Measurements from ENCODE around the gene DNAJA2. TPM values are rescaled to one million over a fixed set of nuclear protein-coding genes. Genes with fewer than 3 reads are reported as not detected.
"Not testable (repeated sequence)": the region's sequence is repeated elsewhere in the genome, so short reads cannot be mapped to it uniquely, and the experiment has no call there.

DNAJA2 gene
- 10 to 100 TPM; 42.7 to 54.1 (median 48.5) TPM for polyA plus RNA-seq (ENCODE audit: insufficient read length in 10 of 10)
- long read RNA-seq, donor 1, transcript DNAJA2-201 (9 exons, 3,122 nt): major isoform, 16 of 16 reads
- long read RNA-seq, donor 1, partial matches to known transcripts: 0 of 16 reads
- long read RNA-seq, donor 1, other reads (novel, unspliced or antisense): 0 of 16 reads
- long read RNA-seq, donor 2, transcript DNAJA2-201 (9 exons, 3,122 nt): major isoform, 20 of 20 reads
- long read RNA-seq, donor 2, partial matches to known transcripts: 0 of 20 reads
- long read RNA-seq, donor 2, other reads (novel, unspliced or antisense): 0 of 20 reads
- long read RNA-seq, donor 3: 0 reads
- long read RNA-seq, donor 4, transcript DNAJA2-201 (9 exons, 3,122 nt): major isoform, 10 of 10 reads
- long read RNA-seq, donor 4, partial matches to known transcripts: 0 of 10 reads
- long read RNA-seq, donor 4, other reads (novel, unspliced or antisense): 0 of 10 reads
- long read RNA-seq, donor 5, transcript DNAJA2-201 (9 exons, 3,122 nt): major isoform, 17 of 24 reads
- long read RNA-seq, donor 5, partial matches to known transcripts: 7 of 24 reads
- long read RNA-seq, donor 5, other reads (novel, unspliced or antisense): 0 of 24 reads
- long read RNA-seq, donor 6, transcript DNAJA2-201 (9 exons, 3,122 nt): major isoform, 18 of 24 reads
- long read RNA-seq, donor 6, partial matches to known transcripts: 5 of 24 reads
- long read RNA-seq, donor 6, other reads (novel, unspliced or antisense): 0 of 24 reads
- long read RNA-seq, donor 7, transcript DNAJA2-201 (9 exons, 3,122 nt): major isoform, 10 of 10 reads
- long read RNA-seq, donor 7, partial matches to known transcripts: 0 of 10 reads
- long read RNA-seq, donor 7, other reads (novel, unspliced or antisense): 0 of 10 reads
- long read RNA-seq, donor 8, transcript DNAJA2-201 (9 exons, 3,122 nt): major isoform, 14 of 14 reads
- long read RNA-seq, donor 8, partial matches to known transcripts: 0 of 14 reads
- long read RNA-seq, donor 8, other reads (novel, unspliced or antisense): 0 of 14 reads
- long read RNA-seq, donor 9, partial matches to known transcripts: 0 of 2 reads
- long read RNA-seq, donor 9, other reads (novel, unspliced or antisense): 0 of 2 reads

DNA sequence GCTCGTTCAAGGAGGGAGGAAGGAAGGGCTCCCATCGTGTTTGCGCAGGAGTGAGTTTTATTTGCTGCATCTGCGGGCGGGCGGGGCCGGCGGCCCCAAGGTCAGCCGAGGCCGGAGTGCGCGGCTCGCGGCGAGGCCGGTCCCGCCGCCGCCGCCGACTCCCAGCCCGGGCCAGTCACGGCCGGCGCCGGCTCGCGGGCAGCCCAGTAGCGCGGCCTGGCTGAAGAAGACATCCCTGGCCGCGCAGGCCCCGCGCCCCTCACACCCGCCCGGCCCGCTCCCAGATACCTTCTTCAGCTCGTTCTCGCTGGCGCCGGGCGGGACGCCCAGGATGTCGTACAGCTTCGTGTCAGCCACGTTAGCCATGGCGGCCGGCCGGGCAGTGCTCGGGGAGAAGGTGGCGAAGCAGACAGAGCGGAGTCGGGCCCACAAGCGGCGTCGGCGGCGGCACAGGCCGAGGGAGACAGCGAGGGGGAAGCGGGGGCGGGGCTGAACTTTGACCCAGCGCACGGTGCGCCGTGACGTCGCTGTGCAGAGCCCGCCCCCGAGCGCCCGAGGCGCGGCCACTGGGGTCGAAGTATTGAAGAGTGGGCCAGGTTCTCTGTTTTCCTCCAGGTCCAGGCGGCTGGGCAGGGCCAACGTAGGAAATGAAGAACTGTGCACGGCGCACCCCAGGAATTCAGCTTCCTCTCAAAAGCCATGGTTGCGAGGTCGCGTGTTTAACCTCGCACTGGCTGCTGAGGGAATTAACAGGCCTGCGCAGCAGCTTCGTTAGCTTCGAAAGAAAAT is at the start of gene DNAJA2:
Gene DNAJA2 (minus strand): TSS at position 468 of the 789 bp plus-strand sequence. CDS start 102 bp downstream, at position 366.
- peak; percentile 88 to 98 (median 97) for DNase-seq

DNA sequence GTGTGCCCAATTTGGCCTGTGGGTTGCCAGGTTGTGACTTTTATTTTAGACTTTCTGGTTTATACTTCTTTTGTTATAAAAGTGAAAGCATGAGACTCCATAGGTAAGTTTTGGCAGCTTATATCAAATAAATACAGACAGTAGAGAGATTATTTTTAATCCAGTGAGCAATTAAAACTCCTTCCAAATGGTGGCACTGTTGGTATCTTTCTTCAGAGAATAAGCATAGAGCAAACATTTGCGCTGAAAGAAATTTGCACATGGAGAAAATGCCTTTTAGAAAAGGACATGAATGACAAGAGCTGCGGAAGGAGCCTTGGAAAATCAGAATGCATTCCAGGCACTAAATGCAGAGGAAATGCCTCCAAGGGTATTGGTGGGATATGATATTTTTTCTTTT is 46.1 kb upstream of the DNAJA2 start:
- DNase-seq: no peak

DNA sequence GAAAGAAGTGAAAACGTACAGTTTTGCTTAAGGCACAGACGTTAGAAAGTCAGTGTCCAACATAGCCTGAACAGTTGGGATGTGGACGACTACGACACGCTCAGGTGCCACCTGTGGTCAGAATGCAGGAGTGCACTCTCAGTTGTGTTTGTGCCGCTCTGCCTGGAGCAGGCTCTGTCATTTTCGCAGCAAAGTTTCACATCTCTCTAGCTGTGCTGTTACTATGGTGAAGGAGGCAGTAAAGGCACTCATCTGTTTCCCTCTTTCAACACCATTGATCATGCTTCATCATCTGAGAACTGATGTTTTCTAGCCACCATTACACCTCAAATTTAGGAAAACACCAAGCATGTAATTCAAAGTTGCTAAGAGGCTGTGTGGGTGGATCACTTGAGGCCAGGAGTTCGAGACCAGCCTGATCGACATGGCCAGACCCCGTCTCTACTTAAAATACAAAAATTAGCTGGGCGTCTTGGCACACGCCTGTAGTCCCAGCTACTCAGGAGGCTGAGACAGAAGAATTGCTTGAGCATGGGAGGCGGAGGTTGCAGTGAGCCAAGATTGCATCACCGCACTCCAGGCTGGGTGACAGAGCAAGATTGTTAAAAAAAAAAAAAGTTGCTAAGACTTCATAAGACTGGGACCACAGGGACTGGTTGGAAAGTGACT is 44.9 kb upstream of the DNAJA2 start:
- no peak for DNase-seq

DNA sequence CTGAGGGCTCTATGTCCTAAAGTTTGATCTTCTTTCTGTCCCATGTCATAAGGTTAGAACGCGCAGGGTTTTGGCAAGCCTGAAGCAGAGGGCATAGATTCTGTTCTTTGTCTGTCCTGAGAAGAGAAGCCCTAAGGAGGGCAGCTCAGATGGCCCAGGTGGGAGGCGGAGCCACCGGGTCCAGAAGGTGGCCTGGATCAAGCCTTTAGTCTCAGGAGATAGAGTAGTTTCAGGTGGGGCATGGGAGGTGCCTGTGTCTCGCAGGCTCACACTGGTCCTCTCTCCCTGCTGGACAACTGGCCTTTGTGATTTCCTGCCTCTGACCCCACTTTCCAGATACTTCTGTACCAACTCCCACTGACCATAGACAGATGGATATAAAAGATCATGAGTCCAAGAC is 44.2 kb upstream of the DNAJA2 start:
- no peak for DNase-seq

DNA sequence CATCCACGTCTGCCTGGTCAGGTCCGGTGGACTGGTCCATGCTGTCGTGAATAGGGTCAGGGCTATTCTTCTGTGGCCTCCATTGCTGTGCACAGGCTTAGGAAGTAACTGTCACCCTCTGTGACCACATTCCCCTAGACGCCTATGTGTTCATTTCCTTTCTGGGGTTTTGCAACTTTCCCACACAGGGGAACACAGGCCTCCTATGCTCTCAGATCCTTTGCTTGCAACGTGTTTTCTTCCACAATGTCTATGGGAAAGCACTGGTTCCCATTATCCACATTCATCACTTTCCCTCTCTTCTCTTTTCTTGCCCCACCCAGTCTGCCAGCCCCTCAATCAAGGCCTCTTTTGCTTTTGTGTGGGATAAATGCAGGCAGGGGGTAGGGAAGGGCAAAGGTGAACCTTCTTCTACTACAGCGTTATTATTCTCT is 43.2 kb upstream of the DNAJA2 start:
- no peak for DNase-seq

DNA sequence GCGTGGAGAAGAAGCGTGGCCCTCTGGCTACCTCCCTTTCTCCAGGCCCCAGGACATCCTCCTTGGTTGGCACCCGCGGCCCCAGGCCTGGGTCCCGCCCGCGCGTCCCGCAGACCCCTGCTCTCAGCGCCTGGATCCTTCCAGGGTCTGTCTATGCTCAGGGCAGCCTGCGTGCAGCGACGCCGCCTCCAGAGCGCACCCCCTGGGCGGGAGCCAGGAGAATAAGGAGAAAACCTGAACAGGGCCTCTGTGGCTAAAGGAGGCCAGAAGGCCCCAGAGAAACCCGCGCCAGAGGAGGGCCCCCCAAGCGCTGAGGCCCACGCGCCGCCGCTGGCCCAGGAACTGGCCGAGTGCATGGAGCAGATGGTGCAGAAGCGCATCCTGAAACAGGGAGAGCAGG is 40.4 kb upstream of the DNAJA2 start:
- DNase-seq: no peak

DNA sequence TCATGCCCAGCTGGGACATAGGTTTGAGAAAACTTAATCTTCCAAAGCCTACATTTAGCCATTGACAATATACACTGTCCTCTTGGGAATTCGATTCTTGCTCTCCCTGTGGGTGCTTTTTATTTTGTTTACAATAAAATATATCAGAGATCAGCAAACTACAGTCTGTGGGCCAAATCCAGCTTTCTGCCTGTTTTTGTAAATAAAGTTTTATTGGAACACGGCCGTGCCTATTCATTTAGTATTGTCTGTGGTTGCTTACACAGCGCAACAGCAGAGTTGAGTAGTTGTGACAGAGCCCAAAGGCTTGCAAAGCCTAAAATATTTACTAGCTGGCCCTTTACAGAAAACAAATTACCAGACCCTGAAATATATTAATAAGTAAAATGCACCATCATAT is 39.7 kb upstream of the DNAJA2 start:
- DNase-seq: no peak

DNA sequence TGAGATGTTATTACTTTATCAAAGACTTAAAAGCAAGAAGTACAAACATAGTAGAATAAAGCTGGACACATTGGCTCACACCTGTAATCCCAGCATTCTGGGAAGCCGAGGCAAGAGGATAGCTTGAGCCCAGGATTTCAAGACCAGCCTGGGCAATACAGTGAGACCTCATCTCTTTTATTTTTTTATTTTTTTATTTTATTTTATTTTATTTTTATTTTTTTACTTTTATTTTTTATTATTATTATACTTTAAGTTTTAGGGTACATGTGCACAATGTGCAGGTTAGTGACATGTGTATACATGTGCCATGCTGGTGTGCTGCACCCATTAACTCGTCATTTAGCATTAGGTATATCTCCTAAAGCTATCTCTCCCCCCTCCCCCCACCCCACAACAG is 37.3 kb upstream of the DNAJA2 start:
- not testable (repeated sequence) for DNase-seq

DNA sequence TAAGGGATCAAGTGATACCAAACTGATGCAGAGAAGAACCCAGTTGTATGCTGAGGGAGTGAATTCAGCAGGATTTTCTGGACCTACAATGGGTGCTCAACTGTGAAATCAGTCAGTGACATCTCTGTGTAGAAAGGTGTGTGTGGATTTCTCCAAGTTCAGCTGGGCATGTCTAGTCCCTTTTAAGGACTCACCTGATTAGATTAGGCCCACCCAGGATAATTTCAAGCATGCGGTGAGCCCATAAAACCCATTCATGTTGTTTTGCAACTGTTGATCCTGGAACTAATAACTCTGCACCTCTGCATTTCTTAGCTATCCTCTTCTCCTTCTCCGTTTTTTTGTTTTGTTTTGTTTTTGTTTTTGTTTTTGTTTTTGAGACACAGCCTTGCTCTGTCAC is 35.1 kb upstream of the DNAJA2 start:
- DNase-seq: no peak

DNA sequence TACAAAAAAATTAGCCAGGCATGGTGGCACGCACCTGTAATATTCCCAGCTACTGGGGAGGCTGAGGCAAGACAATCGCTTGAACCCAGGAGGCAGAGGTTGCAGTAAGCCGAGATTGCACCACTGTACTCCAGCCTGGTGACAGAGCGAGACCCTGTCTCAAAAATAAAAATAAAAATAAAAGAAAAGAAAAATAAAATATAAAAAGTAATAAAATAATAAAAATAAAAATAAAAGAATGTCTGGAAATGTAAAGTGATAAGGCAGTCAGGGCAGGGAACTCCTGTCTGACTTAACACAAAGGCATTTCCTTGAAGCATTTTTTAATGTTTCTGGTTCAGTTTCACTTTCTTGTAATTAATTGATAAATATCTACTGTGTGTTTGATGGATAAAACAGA is 34.7 kb upstream of the DNAJA2 start:
- no peak for DNase-seq

DNA sequence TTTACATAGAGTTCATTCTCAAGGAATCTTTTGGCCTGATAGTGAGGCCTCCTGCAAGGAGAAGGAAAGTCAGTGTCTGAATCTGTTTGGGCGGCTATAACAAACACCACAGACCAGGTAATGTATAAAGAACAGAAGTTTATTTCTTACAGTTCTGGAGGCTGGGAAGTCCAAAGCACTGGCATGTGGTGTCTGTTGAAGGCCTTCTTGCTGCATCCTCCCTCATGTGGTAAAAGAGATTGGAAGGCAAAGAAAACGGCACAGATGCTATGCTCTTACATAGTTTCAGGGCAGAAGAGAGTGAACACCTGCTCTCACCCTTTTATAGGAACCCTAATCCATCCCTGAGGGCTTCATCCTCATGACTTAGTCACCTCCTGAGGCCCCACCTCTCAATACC is 31.2 kb upstream of the DNAJA2 start:
- DNase-seq: no peak

DNA sequence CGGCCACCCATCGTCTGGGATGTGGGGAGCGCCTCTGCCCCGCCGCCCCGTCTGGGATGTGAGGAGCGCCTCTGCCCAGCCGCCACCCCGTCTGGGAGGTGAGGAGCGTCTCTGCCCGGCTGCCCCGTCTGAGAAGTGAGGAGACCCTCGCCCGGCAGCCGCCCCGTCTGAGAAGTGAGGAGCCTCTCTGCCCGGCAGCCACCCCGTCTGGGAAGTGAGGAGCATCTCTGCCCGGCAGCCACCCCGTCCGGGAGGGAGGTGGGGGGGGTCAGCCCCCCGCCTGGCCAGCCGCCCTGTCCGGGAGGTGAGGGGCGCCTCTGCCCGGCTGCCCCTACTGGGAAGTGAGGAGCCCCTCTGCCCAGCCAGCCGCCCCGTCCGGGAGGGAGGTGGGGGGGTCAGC is 26.6 kb upstream of the DNAJA2 start:
- not testable (repeated sequence) for DNase-seq

DNA sequence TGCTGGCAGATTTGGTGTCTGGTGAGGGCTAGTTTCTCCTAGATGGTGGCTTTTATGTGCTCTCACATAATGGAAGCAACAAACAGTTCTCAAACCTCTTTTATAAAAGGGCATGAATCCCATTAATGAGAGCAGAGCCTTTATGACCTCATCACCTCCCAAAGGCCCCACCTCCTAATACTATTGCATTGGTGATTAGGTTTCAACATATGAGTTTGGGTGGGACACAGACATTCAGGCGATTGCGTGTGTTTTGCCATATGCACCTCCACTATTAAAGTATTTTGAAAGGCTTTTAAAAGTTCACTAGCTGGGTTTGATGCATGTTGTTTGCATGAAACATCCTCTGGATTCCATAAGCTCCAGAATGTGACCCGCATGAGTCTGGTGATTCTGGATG is 24.4 kb upstream of the DNAJA2 start:
- no peak for DNase-seq

DNA sequence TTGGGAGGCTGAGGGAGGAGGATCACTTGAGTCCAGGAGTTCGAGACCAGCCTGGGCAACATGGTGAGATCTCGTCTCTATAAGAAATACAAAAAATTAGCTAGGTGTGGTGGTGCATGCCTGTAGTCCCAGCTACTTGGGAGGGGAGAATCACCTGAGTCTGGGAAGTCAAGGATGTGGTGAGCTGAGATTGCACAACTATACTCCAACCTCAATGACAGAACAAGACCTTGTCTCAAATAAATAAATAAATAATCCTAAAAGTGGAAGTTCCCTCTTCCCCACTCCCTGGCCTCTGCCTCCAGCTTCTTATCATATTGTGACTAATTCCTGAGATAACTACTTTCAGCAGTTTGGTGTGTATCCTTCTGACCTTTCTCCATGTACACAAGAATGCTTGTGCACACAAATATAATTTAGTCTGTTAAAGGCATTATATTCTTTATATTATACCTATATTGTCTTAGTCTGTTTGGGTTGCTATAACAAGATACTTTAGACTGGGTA is 23.5 kb upstream of the DNAJA2 start:
- DNase-seq: no peak

DNA sequence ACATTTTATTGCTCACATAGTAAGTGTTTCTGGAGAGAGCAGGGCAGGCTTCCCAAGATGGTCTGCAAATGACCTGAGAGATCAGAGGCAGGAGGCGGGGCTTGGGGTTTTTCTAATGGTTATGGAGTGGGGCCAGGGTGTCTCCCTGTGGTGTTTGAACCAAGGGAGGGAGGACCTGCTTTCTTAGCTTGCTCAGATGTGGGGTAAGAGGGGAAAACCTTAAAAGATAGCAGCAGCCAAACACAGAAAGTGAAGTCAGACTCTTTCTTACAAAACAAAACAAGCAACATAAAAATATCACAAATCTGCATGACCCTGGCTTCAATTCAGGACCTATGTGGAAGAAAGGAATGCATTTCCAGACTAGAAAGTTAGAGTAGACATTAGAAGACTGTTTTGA is 22.9 kb upstream of the DNAJA2 start:
- peak in 1 of 3 donors; percentile 5 for DNase-seq

DNA sequence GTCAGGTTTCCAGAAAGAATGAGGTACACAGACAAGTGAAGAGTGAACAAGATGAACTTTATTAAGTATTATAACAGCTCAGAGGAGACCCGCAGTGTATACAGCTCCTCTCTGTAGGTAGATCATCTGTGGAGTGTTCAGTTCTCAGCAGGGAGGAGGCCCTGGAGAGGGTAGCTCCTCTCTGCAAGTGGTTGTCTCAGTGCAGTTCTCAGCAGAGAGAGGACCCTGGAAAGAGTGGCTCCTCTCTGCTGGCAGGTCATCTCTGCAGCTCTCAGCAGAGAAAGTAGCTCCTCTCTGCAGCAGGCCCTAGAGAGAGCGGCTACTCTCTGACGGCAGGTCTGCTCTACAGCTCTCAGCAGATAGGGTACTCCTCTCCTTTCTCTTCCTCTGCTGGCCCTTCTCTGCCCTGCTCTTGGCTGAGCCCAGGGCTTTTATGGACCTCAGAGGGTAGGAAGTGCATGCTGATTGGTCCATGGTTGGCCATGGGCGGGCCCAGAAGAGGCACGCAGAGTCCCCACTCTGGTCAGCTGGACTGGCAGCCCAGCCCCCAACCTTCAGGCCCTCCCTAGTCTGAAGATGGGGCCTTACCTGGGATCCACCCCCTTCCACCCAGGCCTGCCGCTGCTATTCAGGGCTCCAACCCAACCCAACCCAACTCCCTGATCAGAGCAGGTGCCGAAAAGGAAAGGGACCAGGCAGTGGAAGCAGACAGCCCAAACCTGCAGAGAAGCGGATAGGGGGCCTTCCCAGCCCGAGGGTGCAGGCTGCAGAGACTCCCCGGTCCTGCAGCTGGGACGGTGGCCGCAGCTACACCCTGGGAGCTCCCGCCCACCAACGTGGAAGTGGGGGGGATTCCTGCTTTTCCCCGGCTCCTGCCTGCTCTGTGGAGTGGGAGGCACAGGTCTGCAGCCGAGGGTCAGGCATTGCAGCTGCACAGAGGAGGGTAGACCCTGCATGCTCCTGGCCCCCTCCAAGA is 18.5 kb upstream of the DNAJA2 start:
- DNase-seq: no peak

DNA sequence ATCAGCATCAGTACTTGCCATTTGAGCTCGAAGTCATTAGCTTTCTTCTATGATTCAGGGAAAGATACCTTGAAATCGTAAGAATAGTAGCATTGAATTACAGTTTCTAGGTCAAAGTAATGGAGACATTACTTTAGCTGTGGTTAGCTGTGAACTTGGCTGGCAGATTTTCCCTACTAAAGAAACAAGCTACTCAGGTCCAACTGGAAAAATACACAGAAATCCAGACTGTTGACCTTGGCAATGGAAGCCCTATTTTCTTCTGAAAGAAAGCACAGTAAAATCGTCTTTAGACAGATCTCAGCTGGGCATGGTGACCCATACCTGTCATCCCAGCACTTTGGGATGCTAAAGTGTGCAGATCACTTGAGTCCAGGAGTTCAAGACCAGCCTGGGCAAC is 13.4 kb upstream of the DNAJA2 start:
- no peak for DNase-seq

DNA sequence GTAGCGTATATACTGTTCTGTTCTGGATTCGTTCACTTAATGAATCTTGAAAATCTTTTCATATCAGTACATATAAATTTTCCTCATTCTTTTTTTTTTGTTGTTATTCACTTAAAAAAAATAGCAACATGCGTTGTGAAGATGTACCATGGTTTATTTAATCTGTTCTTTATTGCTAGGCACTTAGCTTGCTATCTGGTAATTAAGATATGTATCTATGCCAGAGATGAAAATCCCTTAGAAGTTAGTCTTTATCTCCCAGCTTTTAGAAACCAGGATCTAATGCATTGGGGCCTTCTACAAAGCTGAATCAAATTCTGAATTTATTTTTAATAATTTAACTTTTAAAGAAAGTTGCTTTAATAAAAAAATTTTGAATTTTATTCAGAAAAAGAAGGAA is 13.0 kb upstream of the DNAJA2 start:
- no peak for DNase-seq

DNA sequence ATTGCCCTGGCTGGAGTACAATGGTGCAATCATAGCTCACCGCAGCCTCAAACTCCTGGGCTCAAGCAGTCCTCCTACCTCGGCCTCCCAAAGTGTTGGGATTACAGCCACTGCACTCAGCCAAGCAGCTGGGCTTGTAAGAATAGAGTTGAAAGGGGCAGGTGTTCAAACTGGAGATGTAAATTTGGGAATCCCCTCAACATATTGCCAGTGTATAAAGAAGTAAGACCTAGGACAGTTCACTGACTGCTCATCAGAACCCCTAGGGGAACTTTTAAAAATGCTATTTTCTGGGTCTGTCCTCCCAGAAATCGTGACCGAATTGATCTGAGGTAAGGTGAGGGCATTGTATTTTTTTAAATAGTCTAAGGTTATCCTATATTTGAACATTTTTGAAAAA is 8.9 kb upstream of the DNAJA2 start:
- no peak for DNase-seq

DNA sequence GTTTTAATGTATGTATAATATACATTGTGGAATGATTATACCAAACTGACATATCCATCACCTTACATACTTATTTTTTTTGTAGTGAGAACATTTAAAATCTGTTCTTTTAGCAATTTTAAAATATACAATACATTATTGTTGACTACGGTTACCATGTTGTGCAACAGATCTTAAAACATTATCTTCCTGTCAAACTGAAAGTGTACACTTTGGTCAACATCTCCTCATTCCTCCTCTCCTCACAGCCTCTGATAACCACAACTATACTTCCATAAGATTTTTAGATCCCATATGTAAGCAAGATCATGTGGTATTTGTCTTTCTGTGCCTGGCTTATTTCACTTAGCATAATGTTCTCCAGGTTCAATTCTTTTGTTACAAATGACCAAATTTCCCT is 7.5 kb upstream of the DNAJA2 start:
- DNase-seq: no peak
